H9 (cell line): ENCODE data around the gene S100P. TPM values are rescaled to one million over a fixed set of nuclear protein-coding genes. Genes with fewer than 3 reads are reported as not detected.

Source experiments
- DNase-seq: peaks from one replicate; pipeline ENCODE4 v3.0.0-alpha.2; 2017
- H2AFZ ChIP-seq: one replicate; pipeline ENCODE4 v1.6.1; 2013; ENCODE audit warnings: mild to moderate bottlenecking, low read length, control low read depth, moderate library complexity
- H2AK5ac ChIP-seq: 2 replicates; pipeline ENCODE4 v1.6.1; 2013; ENCODE audit warnings: low read length, control low read depth, mixed read lengths; ENCODE audit not compliant: insufficient read length
- H2BK120ac ChIP-seq: one replicate; pipeline ENCODE4 v1.6.1; 2013; ENCODE audit warnings: low read depth, mild to moderate bottlenecking, low read length, control low read depth, inconsistent platforms; ENCODE audit not compliant: poor library complexity, severe bottlenecking
- H2BK12ac ChIP-seq: 2 replicates; pipeline ENCODE4 v1.6.1; 2013; ENCODE audit warnings: low read length, control low read depth, mixed read lengths, low read depth; ENCODE audit not compliant: insufficient read length
- H2BK15ac ChIP-seq: 2 replicates; pipeline ENCODE4 v1.6.1; 2013; ENCODE audit warnings: low read depth, low read length, control low read depth
- H2BK20ac ChIP-seq: one replicate; pipeline ENCODE4 v1.6.1; 2013; ENCODE audit warnings: low read depth, mild to moderate bottlenecking, low read length, control low read depth, inconsistent platforms; ENCODE audit not compliant: poor library complexity, severe bottlenecking
- H2BK5ac ChIP-seq: 2 replicates; pipeline ENCODE4 v1.6.1; 2013; ENCODE audit warnings: low read length, control low read depth, mixed read lengths; ENCODE audit not compliant: insufficient read length
- H3K14ac ChIP-seq: 2 replicates; pipeline ENCODE4 v1.6.1; 2013; ENCODE audit warnings: low read length, control low read depth; ENCODE audit not compliant: insufficient read depth
- H3K18ac ChIP-seq: 2 replicates; pipeline ENCODE4 v1.6.1; 2013; ENCODE audit warnings: low read depth, mild to moderate bottlenecking, mixed read lengths, low read length, control low read depth; ENCODE audit not compliant: insufficient read length
- H3K23ac ChIP-seq: 2 replicates; pipeline ENCODE4 v1.6.1; 2013; ENCODE audit warnings: low read length, control low read depth, mixed read lengths, low read depth; ENCODE audit not compliant: insufficient read length
- H3K23me2 ChIP-seq: 2 replicates; pipeline ENCODE4 v1.6.1; 2013; ENCODE audit warnings: low read depth, mild to moderate bottlenecking, mixed read lengths, low read length, control low read depth; ENCODE audit not compliant: insufficient read length, poor library complexity, severe bottlenecking
- H3K27ac ChIP-seq: 2 replicates; pipeline ENCODE4 v1.5.1; 2013; ENCODE audit warnings: low read length, control low read depth, mixed read lengths, low read depth; ENCODE audit not compliant: insufficient read length
- H3K27me3 ChIP-seq: 2 replicates; pipeline ENCODE4 v1.6.1; 2013; ENCODE audit warnings: low read length, control low read depth, inconsistent platforms; ENCODE audit not compliant: insufficient read depth
- H3K4ac ChIP-seq: 2 replicates; pipeline ENCODE4 v1.6.1; 2013; ENCODE audit warnings: low read depth, mild to moderate bottlenecking, control low read depth, inconsistent platforms, low read length, moderate library complexity
- H3K4me1 ChIP-seq: 2 replicates; pipeline ENCODE4 v1.6.1; 2013; ENCODE audit warnings: low read length, control low read depth, inconsistent platforms; ENCODE audit not compliant: insufficient read depth
- H3K4me2 ChIP-seq: 2 replicates; pipeline ENCODE4 v1.6.1; 2013; ENCODE audit warnings: low read length, control low read depth, mixed read lengths; ENCODE audit not compliant: insufficient read length, insufficient read depth
- H3K56ac ChIP-seq: 2 replicates; pipeline ENCODE4 v1.6.1; 2013; ENCODE audit warnings: low read depth, mild to moderate bottlenecking, mixed read lengths, low read length, control low read depth; ENCODE audit not compliant: insufficient read length
- H3K79me1 ChIP-seq: 2 replicates; pipeline ENCODE4 v1.6.1; 2013; ENCODE audit warnings: low read depth, mild to moderate bottlenecking, moderate library complexity, low read length, control low read depth, inconsistent platforms; ENCODE audit not compliant: insufficient read depth, poor library complexity, severe bottlenecking
- H3K79me2 ChIP-seq: 2 replicates; pipeline ENCODE4 v1.6.1; 2013; ENCODE audit warnings: low read length, control low read depth, inconsistent platforms; ENCODE audit not compliant: insufficient read depth
- H3K9ac ChIP-seq: 2 replicates; pipeline ENCODE4 v1.6.1; 2013; ENCODE audit warnings: low read length, control low read depth, mixed read lengths; ENCODE audit not compliant: insufficient read length; ENCODE audit errors: extremely low read depth
- H3K9me3 ChIP-seq: one replicate; pipeline ENCODE4 v1.6.1; 2013; ENCODE audit warnings: low read depth, low read length, inconsistent platforms; ENCODE audit not compliant: control insufficient read depth
- H3T11ph ChIP-seq: one replicate; pipeline ENCODE4 v1.6.1; 2013; ENCODE audit warnings: mild to moderate bottlenecking, low read length, control low read depth, inconsistent platforms
- H4K20me1 ChIP-seq: one replicate; pipeline ENCODE4 v1.6.1; 2013; ENCODE audit not compliant: control insufficient read depth, insufficient read length, insufficient read depth
- H4K5ac ChIP-seq: 2 replicates; pipeline ENCODE4 v1.6.1; 2013; ENCODE audit warnings: low read depth, mild to moderate bottlenecking, mixed read lengths, low read length, control low read depth; ENCODE audit not compliant: insufficient read length
- H4K8ac ChIP-seq: replicated peaks from 2 replicates; pipeline ENCODE4 v1.6.1; 2013; ENCODE audit warnings: low read length, control low read depth, mixed read lengths, low read depth; ENCODE audit not compliant: insufficient read length
- H4K91ac ChIP-seq: 2 replicates; pipeline ENCODE4 v1.6.1; 2013; ENCODE audit warnings: low read depth, mild to moderate bottlenecking, moderate library complexity, mixed read lengths, low read length, control low read depth; ENCODE audit not compliant: insufficient read length
- H3K27ac Mint-ChIP-seq, 3 experiments: 2 replicates in 2 of 3; 3 replicates in 1 of 3; pipeline ENCODE4 v1.8.0; 2020 to 2021; ENCODE audit warnings: mixed read lengths in 3 of 3, mild to moderate bottlenecking in 1 of 3, moderate library complexity in 1 of 3
- H3K27me3 Mint-ChIP-seq: 2 replicates; pipeline ENCODE4 v1.8.0; 2021; ENCODE audit warnings: low read depth, mild to moderate bottlenecking, moderate library complexity, mixed read lengths
- H3K36me3 Mint-ChIP-seq, 3 experiments: 2 replicates in 2 of 3; 3 replicates in 1 of 3; pipeline ENCODE4 v1.8.0; 2020 to 2021; ENCODE audit warnings: low read depth in 3 of 3, mixed read lengths in 3 of 3; ENCODE audit not compliant: insufficient read depth in 1 of 3
- H3K4me1 Mint-ChIP-seq, 2 experiments: 2 replicates each; pipeline ENCODE4 v1.8.0; 2020; ENCODE audit warnings: mixed read lengths in 2 of 2
- H3K4me3 Mint-ChIP-seq, 2 experiments: 2 replicates in 1 of 2; 3 replicates in 1 of 2; pipeline ENCODE4 v1.8.0; 2020 to 2021; ENCODE audit warnings: mild to moderate bottlenecking in 2 of 2, mixed read lengths in 2 of 2, moderate library complexity in 1 of 2
- H3K9me3 Mint-ChIP-seq, 2 experiments: 2 replicates in 1 of 2; 3 replicates in 1 of 2; pipeline ENCODE4 v1.8.0; 2020; ENCODE audit warnings: mild to moderate bottlenecking in 2 of 2, mixed read lengths in 2 of 2, moderate library complexity in 1 of 2
- WGBS: extraction: QIAGEN DNeasy Blood & Tissue Kit; methylation state at CpG from one replicate; pipeline ENCODE4 v1.1.7; 2013; ENCODE audit warnings: missing lambda C conversion rate, low lambda C conversion rate, mixed read lengths; ENCODE audit not compliant: insufficient read length; ENCODE audit errors: extremely low coverage; 5-methylcytosine and 5-hydroxymethylcytosine counted together
- total RNA-seq: library from RNA; stranded (reverse); gene quantifications from 2 replicates; pipeline ENCODE4 v1.2.1, GENCODE V29; 2021
- TF ChIP-seq, protein P1 (sequence below): fragments of 200-600 bp; sonication (generic); conservative IDR thresholded peaks from 3 replicates; pipeline ENCODE4 v1.8.0; 2021; ENCODE audit warnings: antibody characterized with exemption, mild to moderate bottlenecking

Gene S100P
- total RNA-seq, 1 experiment from 2014 or later, result not detected

DNA sequence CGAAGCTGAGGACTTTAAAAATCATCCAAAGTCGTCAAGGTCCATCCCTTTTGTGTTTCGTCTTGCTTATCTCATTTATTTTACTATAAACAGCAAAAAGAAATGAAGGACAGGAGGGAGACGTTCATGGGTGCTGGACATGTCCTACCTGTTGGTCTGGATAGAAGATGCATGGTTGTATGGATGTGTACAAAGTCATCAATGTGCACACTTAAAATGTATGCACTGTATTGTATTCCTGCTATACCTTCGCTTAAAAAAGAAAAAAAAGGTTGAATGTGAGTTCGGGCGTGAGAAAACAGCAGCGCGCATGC, 22.0 kb downstream of the S100P start:
- Mint-ChIP-seq H3K36me3 (peaks cover 2 to 3% (median 3%) of the 10 kb centered on the region in 3 experiments; a peak in 3 of 7 replicates), H3K4me1 (peaks cover 9 to 24% of the 10 kb centered on the region in 2 experiments), H3K9me3 (peaks cover 2 to 3% of the 10 kb centered on the region in 2 experiments; a peak in 3 of 5 replicates), H3K4me3 (peak overlapping the region; percentile 84 to 88), H3K27me3 (peaks cover 44% of the 10 kb centered on the region), H3K27ac (peak overlapping the region in 2 of 3 experiments; percentile 60 to 69; a peak in 3 of 7 replicates)
- H4K20me1 ChIP-seq, result no peaks in the 10 kb centered on the region
- H4K8ac ChIP-seq, result no peak overlapping the region
- no peaks in the 10 kb centered on the region for H3K9me3 ChIP-seq
- no peak overlapping the region for H4K5ac ChIP-seq
- H3K14ac ChIP-seq, result no peak overlapping the region
- no peak overlapping the region for H3K56ac ChIP-seq
- H3K4me2 ChIP-seq, result peak overlapping the region; percentile 57
- peaks cover 9% of the 10 kb centered on the region for H3K23me2 ChIP-seq
- DNase-seq, result no peak
- H2BK12ac ChIP-seq, result no peak overlapping the region
- peak overlapping the region; percentile 93 for H2AFZ ChIP-seq
- H3K9ac ChIP-seq, result peak overlapping the region; percentile 11
- no peak overlapping the region for H2BK20ac ChIP-seq
- TF ChIP-seq, protein P1, sequence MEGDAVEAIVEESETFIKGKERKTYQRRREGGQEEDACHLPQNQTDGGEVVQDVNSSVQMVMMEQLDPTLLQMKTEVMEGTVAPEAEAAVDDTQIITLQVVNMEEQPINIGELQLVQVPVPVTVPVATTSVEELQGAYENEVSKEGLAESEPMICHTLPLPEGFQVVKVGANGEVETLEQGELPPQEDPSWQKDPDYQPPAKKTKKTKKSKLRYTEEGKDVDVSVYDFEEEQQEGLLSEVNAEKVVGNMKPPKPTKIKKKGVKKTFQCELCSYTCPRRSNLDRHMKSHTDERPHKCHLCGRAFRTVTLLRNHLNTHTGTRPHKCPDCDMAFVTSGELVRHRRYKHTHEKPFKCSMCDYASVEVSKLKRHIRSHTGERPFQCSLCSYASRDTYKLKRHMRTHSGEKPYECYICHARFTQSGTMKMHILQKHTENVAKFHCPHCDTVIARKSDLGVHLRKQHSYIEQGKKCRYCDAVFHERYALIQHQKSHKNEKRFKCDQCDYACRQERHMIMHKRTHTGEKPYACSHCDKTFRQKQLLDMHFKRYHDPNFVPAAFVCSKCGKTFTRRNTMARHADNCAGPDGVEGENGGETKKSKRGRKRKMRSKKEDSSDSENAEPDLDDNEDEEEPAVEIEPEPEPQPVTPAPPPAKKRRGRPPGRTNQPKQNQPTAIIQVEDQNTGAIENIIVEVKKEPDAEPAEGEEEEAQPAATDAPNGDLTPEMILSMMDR, result no peak
- no peak overlapping the region for H3K4ac ChIP-seq
- no peak overlapping the region for H4K91ac ChIP-seq
- no peak overlapping the region for H2BK15ac ChIP-seq
- H3K27me3 ChIP-seq, result peaks cover 2% of the 10 kb centered on the region
- H2BK5ac ChIP-seq, result no peak overlapping the region
- H3K27ac ChIP-seq, result no peak overlapping the region
- H3K23ac ChIP-seq, result no peak overlapping the region
- H3K79me2 ChIP-seq, result peaks cover 8% of the 10 kb centered on the region; the same call in 1 of the 2 replicates
- no peak overlapping the region for H3T11ph ChIP-seq
- no peaks in the 10 kb centered on the region for H3K79me1 ChIP-seq
- H3K18ac ChIP-seq, result no peak overlapping the region
- no peak overlapping the region for H2AK5ac ChIP-seq
- WGBS, result no CpG with 5 or more reads among the region's 9 CpGs
- H2BK120ac ChIP-seq, result no peak overlapping the region
- H3K4me1 ChIP-seq, result peaks cover 2% of the 10 kb centered on the region; the same call in 1 of the 2 replicates
